Sigmoid colon (tissue), 7 donors: ENCODE measurements around the gene AQR. TPM values are rescaled to one million over a fixed set of nuclear protein-coding genes. Genes with fewer than 3 reads are reported as not detected.

ENCODE experiments used
- DNase-seq: peaks from one replicate; pipeline ENCODE4 v3.0.0-alpha.2; 2019
- H3K27ac ChIP-seq, 4 donors: fragments of 200-600 bp; sonication (generic); one replicate each; pipeline ENCODE4 v1.5.1; 2016 to 2019; ENCODE audit warnings: mild to moderate bottlenecking in 1 of 4
- H3K27me3 ChIP-seq, 3 donors: fragments of 200-600 bp; sonication (generic); one replicate each; pipeline ENCODE4 v1.5.1; 2019; ENCODE audit warnings: mild to moderate bottlenecking in 1 of 3
- H3K36me3 ChIP-seq, 4 donors: fragments of 200-600 bp; sonication (generic); one replicate each; pipeline ENCODE4 v1.5.1; 2016 to 2019
- H3K4me1 ChIP-seq, 4 donors: fragments of 200-600 bp; sonication (generic); one replicate each; pipeline ENCODE4 v1.5.1; 2017 to 2019
- H3K4me3 ChIP-seq, 4 donors: fragments of 200-600 bp; sonication (generic); one replicate each; pipeline ENCODE4 v1.5.1; 2017 to 2019; ENCODE audit warnings: mild to moderate bottlenecking in 2 of 4, moderate library complexity in 1 of 4
- H3K9me3 ChIP-seq, 4 donors: fragments of 200-600 bp in 3 of 4; sonication (generic) in 3 of 4; one replicate each; pipeline versions ENCODE4 v1.5.1 to v1.6.1; 2013 to 2019
- CTCF ChIP-seq, 4 experiments: fragments of 450-650 bp in 3 of 4; fragments of 200-600 bp in 1 of 4; IDR thresholded peaks; one replicate each; pipeline ENCODE4 v1.5.1; 2016 to 2019; ENCODE audit warnings: antibody characterized with exemption in 4 of 4, mild to moderate bottlenecking in 3 of 4, moderate library complexity in 2 of 4
- EP300 ChIP-seq, 4 donors: sonication (generic); formaldehyde crosslinking; IDR thresholded peaks; one replicate each; pipeline ENCODE4 v1.6.1; 2017; ENCODE audit warnings: antibody characterized with exemption in 4 of 4
- POLR2A ChIP-seq, 2 donors: fragments of 450-650 bp; IDR thresholded peaks; one replicate each; pipeline ENCODE4 v1.6.1; 2016; ENCODE audit warnings: antibody characterized with exemption in 2 of 2, mild to moderate bottlenecking in 2 of 2, moderate library complexity in 2 of 2
- POLR2AphosphoS5 ChIP-seq, 4 donors: sonication (generic); formaldehyde crosslinking; IDR thresholded peaks; one replicate each; pipeline ENCODE4 v1.6.1; 2017; ENCODE audit warnings: antibody characterized with exemption in 4 of 4
- WGBS, 2 donors: extraction: QIAGEN DNeasy Blood & Tissue Kit; methylation state at CpG; one replicate each; pipeline ENCODE4 v1.1.7; 2013; 5-methylcytosine and 5-hydroxymethylcytosine counted together
- intact Hi-C: fragments of 100-400 bp; cut with DNase I; formaldehyde crosslinking; loops from one replicate; pipeline ENCODE4 v1.15.1; 2023
- polyA plus RNA-seq, 3 donors: library from polyadenylated mRNA; stranded (reverse); fragments of 200-250 nt; gene quantifications; one replicate each; pipeline ENCODE4 v1.2.3, GENCODE V29; 2013
- total RNA-seq, 4 donors: library from RNA; depleted of rRNA; stranded (reverse); fragments of >200 nt; gene quantifications; one replicate each; pipeline ENCODE4 v1.1.0, GENCODE V29; 2016
- donor health status: healthy with polysubstance abuse.
- donor health status: Bipolar disorder and iron deficiency.
- donor health status: healthy.

Gene AQR
- total and polyA plus RNA-seq, 7 donors: 3.7 to 24.2 (median 17.4) TPM

GRCh38 chr15:35005933-35006332, 36.4 kb upstream of the AQR start:
- no peaks in the 10 kb centered on the region for H3K36me3 ChIP-seq
- intact Hi-C loops: no loop called here
- no peak overlapping the region for H3K4me3 ChIP-seq
- DNase-seq: no peak
- no peak overlapping the region for H3K27ac ChIP-seq
- no peak for TF ChIP-seq CTCF (IDR thresholded peaks at IDR 0.05)
- no peak for TF ChIP-seq POLR2AphosphoS5 (IDR thresholded peaks at IDR 0.05)
- TF ChIP-seq POLR2A (IDR thresholded peaks at IDR 0.05): no peak
- no peak for TF ChIP-seq EP300 (IDR thresholded peaks at IDR 0.05)
- H3K4me1 ChIP-seq: no peaks in the 10 kb centered on the region
- no peaks in the 10 kb centered on the region for H3K27me3 ChIP-seq
- no peaks in the 10 kb centered on the region for H3K9me3 ChIP-seq
- WGBS, 2 donors: 94 to 96% methylated on average over 6 of the region's 6 CpGs

- intact Hi-C loops: no loop called here
- H3K36me3 ChIP-seq: no peaks in the 10 kb centered on the region
- no peak overlapping the region for H3K27ac ChIP-seq
- no peak for DNase-seq
- no peaks in the 10 kb centered on the region for H3K9me3 ChIP-seq
- TF ChIP-seq POLR2AphosphoS5 (IDR thresholded peaks at IDR 0.05) (no peak), CTCF (IDR thresholded peaks at IDR 0.05) (no peak), EP300 (IDR thresholded peaks at IDR 0.05) (no peak), POLR2A (IDR thresholded peaks at IDR 0.05) (no peak)
- H3K27me3 ChIP-seq: no peaks in the 10 kb centered on the region
- H3K4me3 ChIP-seq: no peak overlapping the region
- no peaks in the 10 kb centered on the region for H3K4me1 ChIP-seq
- 46 to 58% methylated on average over 3 of the region's 3 CpGs for WGBS, 2 donors
Measured at GRCh38 chr15:35003928-35004327, 34.4 kb upstream of the AQR start.

DNA sequence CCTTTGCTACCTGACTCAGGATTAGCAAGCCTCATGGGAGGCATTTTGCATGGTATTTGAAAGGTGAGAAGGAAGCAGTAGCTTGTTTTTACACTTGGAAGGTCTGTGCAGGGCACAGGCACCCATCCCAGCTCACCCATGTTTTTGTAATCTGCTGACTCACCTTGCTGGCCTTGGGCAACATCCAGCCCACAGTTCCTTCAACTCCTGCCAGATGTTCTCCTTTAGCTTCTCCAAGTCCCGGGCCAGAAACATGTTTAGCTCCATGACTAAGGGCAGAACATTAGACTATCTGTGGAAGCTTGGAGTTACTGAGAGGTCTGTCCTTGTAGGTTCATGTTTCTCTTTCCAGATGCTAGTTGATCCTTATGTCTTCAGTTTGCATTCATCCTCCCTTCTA, 31.0 kb upstream of the AQR start:
- TF ChIP-seq EP300 (IDR thresholded peaks at IDR 0.05) (no peak), POLR2A (IDR thresholded peaks at IDR 0.05) (no peak), CTCF (IDR thresholded peaks at IDR 0.05) (no peak), POLR2AphosphoS5 (IDR thresholded peaks at IDR 0.05) (no peak)
- Histone ChIP-seq H3K27me3 (no peaks in the 10 kb centered on the region), H3K27ac (no peak overlapping the region), H3K36me3 (no peaks in the 10 kb centered on the region), H3K4me3 (no peak overlapping the region), H3K9me3 (no peaks in the 10 kb centered on the region), H3K4me1 (no peaks in the 10 kb centered on the region)
- intact Hi-C loops: no loop called here
- 59 to 62% methylated on average over 1 of the region's 1 CpG for WGBS, 2 donors
- no peak for DNase-seq

- Histone ChIP-seq H3K27ac (no peak overlapping the region), H3K4me3 (no peak overlapping the region), H3K4me1 (no peaks in the 10 kb centered on the region), H3K27me3 (no peaks in the 10 kb centered on the region), H3K36me3 (no peaks in the 10 kb centered on the region), H3K9me3 (no peaks in the 10 kb centered on the region)
- intact Hi-C loops: no loop called here
- TF ChIP-seq EP300 (IDR thresholded peaks at IDR 0.05): no peak
- TF ChIP-seq POLR2A (IDR thresholded peaks at IDR 0.05): no peak
- TF ChIP-seq CTCF (IDR thresholded peaks at IDR 0.05): no peak
- TF ChIP-seq POLR2AphosphoS5 (IDR thresholded peaks at IDR 0.05): no peak
- DNase-seq: no peak
- 87 to 91% methylated on average over 7 of the region's 7 CpGs for WGBS, 2 donors
Measured at GRCh38 chr15:34999906-35000305, 30.4 kb upstream of the AQR start.

DNA sequence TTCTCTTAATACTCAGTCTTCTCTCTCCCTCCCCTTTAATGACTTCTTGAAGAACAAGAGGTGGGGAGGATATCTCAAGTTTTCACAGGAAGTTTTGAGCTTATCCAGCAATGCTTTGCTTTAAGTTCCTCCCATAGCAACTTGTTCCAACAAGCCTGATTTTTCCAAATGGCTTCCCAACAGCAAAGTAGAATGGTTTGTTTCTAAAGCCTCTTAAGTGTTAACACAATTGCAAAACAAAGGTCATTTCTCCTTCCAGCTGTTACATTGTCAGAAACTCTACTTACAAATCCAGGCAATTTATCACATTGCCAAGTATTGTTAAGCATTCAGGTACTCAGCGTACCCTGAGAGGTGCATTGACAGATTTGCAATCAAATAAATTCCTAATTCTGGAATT, 25.4 kb upstream of the AQR start:
- Histone ChIP-seq H3K4me1 (no peaks in the 10 kb centered on the region), H3K9me3 (no peaks in the 10 kb centered on the region), H3K27ac (no peak overlapping the region), H3K36me3 (no peaks in the 10 kb centered on the region), H3K4me3 (no peak overlapping the region), H3K27me3 (no peaks in the 10 kb centered on the region)
- WGBS, 2 donors: 85 to 93% methylated on average over 1 of the region's 1 CpG
- TF ChIP-seq POLR2A (IDR thresholded peaks at IDR 0.05): no peak
- TF ChIP-seq CTCF (IDR thresholded peaks at IDR 0.05): no peak
- TF ChIP-seq POLR2AphosphoS5 (IDR thresholded peaks at IDR 0.05): no peak
- no peak for TF ChIP-seq EP300 (IDR thresholded peaks at IDR 0.05)
- no peak for DNase-seq
- intact Hi-C loops: no loop called here
